Measurements from ENCODE around the gene CEMP1.

The CEMP1 gene

GRCh38 chr16:2505695-2506094 is 25.5 kb downstream of the CEMP1 start:
- Mint-ChIP-seq H3K4me3 (no peak overlapping the region), H3K4me1 (peaks cover 10% of the 10 kb centered on the region), H3K36me3 (ENCODE audit: low read depth) (no peaks in the 10 kb centered on the region), H3K27ac (no peak overlapping the region), H3K27me3 (no peaks in the 10 kb centered on the region), H3K9me3 (no peaks in the 10 kb centered on the region)
- DNase-seq, result no peak
- ATAC-seq, result no peak

- Mint-ChIP-seq H3K4me1 (no peaks in the 10 kb centered on the region), H3K4me3 (no peak overlapping the region), H3K27ac (no peak overlapping the region), H3K27me3 (no peaks in the 10 kb centered on the region), H3K9me3 (no peaks in the 10 kb centered on the region), H3K36me3 (ENCODE audit: low read depth) (no peaks in the 10 kb centered on the region)
- ATAC-seq (no peak), DNase-seq (no peak)
Observed at GRCh38 chr16:2501946-2502895, 29.0 kb downstream of the CEMP1 start.

GRCh38 chr16:2500918-2501750 is 30.1 kb downstream of the CEMP1 start:
- Mint-ChIP-seq H3K4me3 (no peak overlapping the region), H3K36me3 (ENCODE audit: low read depth) (no peaks in the 10 kb centered on the region), H3K9me3 (no peaks in the 10 kb centered on the region), H3K27ac (no peak overlapping the region), H3K4me1 (no peaks in the 10 kb centered on the region), H3K27me3 (no peaks in the 10 kb centered on the region)
- ATAC-seq (peak; percentile 84), DNase-seq (peak; percentile 87)

- Mint-ChIP-seq H3K27ac (no peak overlapping the region), H3K27me3 (no peaks in the 10 kb centered on the region), H3K36me3 (ENCODE audit: low read depth) (no peaks in the 10 kb centered on the region), H3K4me3 (no peak overlapping the region), H3K4me1 (no peaks in the 10 kb centered on the region), H3K9me3 (no peaks in the 10 kb centered on the region)
- ATAC-seq, result no peak
- DNase-seq, result no peak
Observed at GRCh38 chr16:2500430-2500917, 30.7 kb downstream of the CEMP1 start.

- Mint-ChIP-seq H3K9me3 (no peaks in the 10 kb centered on the region), H3K27ac (no peak overlapping the region), H3K27me3 (no peaks in the 10 kb centered on the region), H3K4me3 (no peak overlapping the region), H3K4me1 (no peaks in the 10 kb centered on the region), H3K36me3 (ENCODE audit: low read depth) (no peaks in the 10 kb centered on the region)
- DNase-seq (no peak), ATAC-seq (no peak)
Observed at GRCh38 chr16:2499890-2500429, 31.2 kb downstream of the CEMP1 start.

- DNase-seq (no peak), ATAC-seq (no peak)
- Mint-ChIP-seq H3K9me3 (no peaks in the 10 kb centered on the region), H3K27ac (no peak overlapping the region), H3K4me3 (no peak overlapping the region), H3K36me3 (ENCODE audit: low read depth) (no peaks in the 10 kb centered on the region), H3K4me1 (no peaks in the 10 kb centered on the region), H3K27me3 (no peaks in the 10 kb centered on the region)
Observed at GRCh38 chr16:2499454-2499853, 31.8 kb downstream of the CEMP1 start.

- no peak for DNase-seq
- no peaks in the 10 kb centered on the region for H3K27me3 Mint-ChIP-seq
- no peaks in the 10 kb centered on the region for H3K4me1 Mint-ChIP-seq
- no peaks in the 10 kb centered on the region for H3K36me3 Mint-ChIP-seq (ENCODE audit: low read depth)
- no peak overlapping the region for H3K27ac Mint-ChIP-seq
- no peak overlapping the region for H3K4me3 Mint-ChIP-seq
- H3K9me3 Mint-ChIP-seq, result no peaks in the 10 kb centered on the region
- no peak for ATAC-seq
Observed at GRCh38 chr16:2498531-2499253, 32.5 kb downstream of the CEMP1 start.

- Mint-ChIP-seq H3K9me3 (no peaks in the 10 kb centered on the region), H3K27ac (no peak overlapping the region), H3K27me3 (no peaks in the 10 kb centered on the region), H3K4me3 (no peak overlapping the region), H3K36me3 (ENCODE audit: low read depth) (no peaks in the 10 kb centered on the region), H3K4me1 (no peaks in the 10 kb centered on the region)
- DNase-seq (no peak), ATAC-seq (no peak)
Observed at GRCh38 chr16:2497695-2498484, 33.3 kb downstream of the CEMP1 start.

- no peak overlapping the region for H3K4me3 Mint-ChIP-seq
- ATAC-seq (no peak), DNase-seq (no peak)
- H3K4me1 Mint-ChIP-seq, result no peaks in the 10 kb centered on the region
- no peaks in the 10 kb centered on the region for H3K9me3 Mint-ChIP-seq
- no peaks in the 10 kb centered on the region for H3K27me3 Mint-ChIP-seq
- no peak overlapping the region for H3K27ac Mint-ChIP-seq
- no peaks in the 10 kb centered on the region for H3K36me3 Mint-ChIP-seq (ENCODE audit: low read depth)
Observed at GRCh38 chr16:2497116-2497630, 34.0 kb downstream of the CEMP1 start.

- no peak for ATAC-seq
- Mint-ChIP-seq H3K27me3 (no peaks in the 10 kb centered on the region), H3K4me3 (no peak overlapping the region), H3K9me3 (no peaks in the 10 kb centered on the region), H3K36me3 (ENCODE audit: low read depth) (no peaks in the 10 kb centered on the region), H3K4me1 (no peaks in the 10 kb centered on the region), H3K27ac (no peak overlapping the region)
- no peak for DNase-seq
Observed at GRCh38 chr16:2496223-2497115, 34.7 kb downstream of the CEMP1 start.

GRCh38 chr16:2495041-2495440 is 36.2 kb downstream of the CEMP1 start:
- Mint-ChIP-seq H3K36me3 (ENCODE audit: low read depth) (no peaks in the 10 kb centered on the region), H3K27me3 (no peaks in the 10 kb centered on the region), H3K4me3 (no peak overlapping the region)

GRCh38 chr16:2494616-2495015 is 36.6 kb downstream of the CEMP1 start:
- DNase-seq, result no peak
- ATAC-seq, result no peak
- Mint-ChIP-seq H3K9me3 (no peaks in the 10 kb centered on the region), H3K27ac (no peak overlapping the region), H3K27me3 (no peaks in the 10 kb centered on the region), H3K4me3 (no peak overlapping the region), H3K36me3 (ENCODE audit: low read depth) (no peaks in the 10 kb centered on the region), H3K4me1 (no peaks in the 10 kb centered on the region)

More at GRCh38 chr16:2495041-2495440, 36.2 kb downstream of the CEMP1 start:
- Mint-ChIP-seq H3K27ac (no peak overlapping the region), H3K4me1 (no peaks in the 10 kb centered on the region), H3K9me3 (no peaks in the 10 kb centered on the region)
- ATAC-seq (no peak), DNase-seq (no peak)

- Mint-ChIP-seq H3K4me1 (no peaks in the 10 kb centered on the region), H3K9me3 (no peaks in the 10 kb centered on the region), H3K4me3 (no peak overlapping the region), H3K36me3 (ENCODE audit: low read depth) (no peaks in the 10 kb centered on the region), H3K27ac (no peak overlapping the region), H3K27me3 (no peaks in the 10 kb centered on the region)
- DNase-seq, result no peak
- no peak for ATAC-seq
Observed at GRCh38 chr16:2493605-2494004, 37.6 kb downstream of the CEMP1 start.
